GM12892 (cell line): ENCODE results near the gene LARGE2.
"Not testable (repeated sequence)": the region's sequence is repeated elsewhere in the genome, so short reads cannot be mapped to it uniquely, and the experiment has no call there.

Experiments used
- DNase-seq: peaks from one replicate; pipeline ENCODE4 v3.0.0; 2011; ENCODE audit not compliant: insufficient read length
- FAIRE-seq: peaks from 2 replicates; lab custom pipeline; 2011; peaks lifted over from hg19 to GRCh38; lab: Jason Lieb, UNC
- POLR2A ChIP-seq: IDR thresholded peaks from 2 replicates; pipeline ENCODE4 v1.6.1; 2011; ENCODE audit warnings: low read depth, low read length, control low read depth
- POLR2AphosphoS5 ChIP-seq: IDR thresholded peaks from 2 replicates; pipeline ENCODE4 v1.6.1; 2011; ENCODE audit warnings: low read depth, low read length, control low read depth
- TAF1 ChIP-seq: IDR thresholded peaks from 2 replicates; pipeline ENCODE4 v1.6.1; 2011; ENCODE audit warnings: low read depth, mild to moderate bottlenecking, control low read depth, low read length, borderline replicate concordance

Gene LARGE2

DNA sequence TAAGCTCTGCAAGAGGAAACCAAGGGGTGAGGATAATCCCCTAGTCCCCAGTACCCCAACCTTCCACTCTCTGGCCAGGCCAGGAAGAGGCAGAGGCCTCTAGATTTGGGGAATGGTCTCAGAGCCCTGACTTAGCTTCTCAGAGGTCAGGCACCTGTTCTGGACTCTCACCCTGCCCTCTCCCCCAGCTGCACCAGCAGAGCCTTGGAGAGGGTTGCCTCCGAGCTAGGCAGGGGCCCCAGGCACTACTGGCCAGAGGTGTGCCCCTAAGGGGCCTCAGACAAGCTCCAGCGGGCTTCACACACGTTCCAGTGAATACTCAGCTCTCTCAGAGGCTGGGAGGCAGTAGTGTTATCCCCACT lies 23.4 kb upstream of the LARGE2 start:
- DNase-seq (no peak), FAIRE-seq (no peak)
- TF ChIP-seq POLR2AphosphoS5 = no peak
- no peak for TF ChIP-seq TAF1
- TF ChIP-seq POLR2A = no peak

DNA sequence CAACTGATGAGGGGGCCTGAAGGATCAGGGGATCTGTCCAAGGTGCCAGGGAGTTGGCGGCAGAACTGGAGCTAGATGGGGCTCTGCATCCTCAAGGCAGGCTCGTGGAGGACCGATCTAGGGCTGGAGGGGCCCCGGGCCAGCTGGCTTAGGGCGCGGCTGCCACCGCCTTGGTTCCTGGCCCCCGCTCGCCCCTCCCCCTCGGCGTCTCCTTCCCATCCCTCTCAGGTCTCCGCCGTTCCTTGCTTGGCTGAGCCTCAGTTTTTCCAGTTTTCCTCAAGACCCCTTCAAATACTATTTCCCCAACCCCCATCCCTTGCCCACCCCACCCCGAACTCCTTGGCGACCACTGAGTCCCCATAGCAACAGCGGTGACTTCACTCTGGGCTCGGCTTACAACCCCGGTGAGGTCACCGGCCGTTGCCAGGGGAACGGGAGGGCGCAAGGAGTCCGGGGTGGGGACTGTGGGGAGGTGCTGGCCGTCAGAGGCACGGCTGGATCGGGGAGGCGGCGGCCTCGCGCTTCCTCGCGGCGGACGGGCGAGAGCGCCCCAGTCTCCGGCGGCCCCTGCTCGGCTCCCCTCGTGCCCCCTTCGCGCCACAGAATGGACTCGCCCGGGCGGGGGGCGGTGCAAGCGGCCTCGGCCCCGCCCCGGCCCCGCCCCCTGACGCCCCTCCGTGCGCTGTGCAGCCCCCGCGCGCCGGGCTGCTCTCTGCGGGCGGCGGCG lies 22.8 kb upstream of the LARGE2 start:
- FAIRE-seq = peak; percentile 62
- no peak for TF ChIP-seq POLR2AphosphoS5
- TF ChIP-seq TAF1 = no peak
- no peak for TF ChIP-seq POLR2A
- DNase-seq = peak; percentile 74

DNA sequence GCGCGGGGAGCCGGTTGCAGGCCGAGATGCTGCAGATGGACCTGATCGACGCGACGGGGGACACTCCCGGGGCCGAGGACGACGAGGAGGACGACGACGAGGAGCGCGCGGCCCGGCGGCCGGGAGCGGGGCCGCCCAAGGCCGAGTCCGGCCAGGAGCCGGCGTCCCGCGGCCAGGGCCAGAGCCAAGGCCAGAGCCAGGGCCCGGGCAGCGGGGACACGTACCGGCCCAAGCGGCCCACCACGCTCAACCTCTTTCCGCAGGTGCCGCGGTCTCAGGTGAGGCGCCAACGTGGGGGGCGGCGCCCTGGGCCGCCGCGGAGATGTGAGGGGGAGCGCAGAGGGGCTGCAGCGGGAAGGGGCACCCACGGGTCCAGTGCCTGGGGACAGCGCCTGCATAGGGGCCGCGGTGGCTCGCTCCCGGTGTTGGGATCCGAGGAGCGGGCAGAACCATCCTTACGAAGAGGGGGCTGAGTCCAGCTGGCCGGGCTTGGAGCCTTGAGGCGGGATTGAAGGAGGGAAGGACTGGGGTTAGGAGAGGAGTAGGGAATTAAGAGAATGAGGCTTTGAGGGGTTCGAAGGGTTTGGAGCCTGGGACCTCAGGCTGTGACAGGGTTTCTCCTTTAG lies 22.2 kb upstream of the LARGE2 start:
- DNase-seq, FAIRE-seq: not testable (repeated sequence)

DNA sequence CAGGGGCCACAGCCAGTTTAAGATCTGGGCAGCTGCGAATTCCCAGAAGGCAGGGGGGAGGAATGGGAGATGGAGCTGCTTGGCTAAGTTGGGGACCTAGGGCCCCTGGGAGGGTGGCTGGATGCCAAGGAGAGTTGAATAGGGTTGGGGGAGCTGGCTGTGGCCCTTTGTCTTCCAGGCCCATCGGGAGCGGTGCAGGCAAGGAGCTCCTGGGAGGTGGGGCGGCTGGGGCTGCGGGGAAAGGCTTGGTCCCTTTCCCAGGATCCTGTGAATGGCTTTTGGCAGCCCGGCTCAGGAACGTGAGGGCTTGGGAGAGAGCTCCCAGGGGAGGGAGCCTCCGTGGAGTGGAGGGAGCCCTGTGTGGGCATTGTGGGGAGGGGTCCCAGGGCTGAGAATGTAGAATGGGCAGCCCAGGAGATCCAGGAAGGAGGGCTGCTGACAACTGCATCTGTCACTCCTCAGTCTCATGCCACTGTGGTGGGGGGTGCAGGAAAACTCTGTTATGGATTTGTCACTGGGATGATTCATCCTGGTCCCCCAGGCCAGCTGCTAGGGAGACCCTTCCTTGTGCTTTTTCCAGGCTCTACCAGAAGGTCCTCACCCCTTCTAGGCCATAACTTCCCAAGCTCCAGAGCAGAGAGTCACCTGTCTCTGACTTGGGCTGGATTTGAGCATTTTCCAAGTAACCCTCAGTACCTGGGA lies 21.4 kb upstream of the LARGE2 start:
- TF ChIP-seq POLR2A (no peak), POLR2AphosphoS5 (no peak), TAF1 (no peak)
- no peak for FAIRE-seq
- no peak for DNase-seq

DNA sequence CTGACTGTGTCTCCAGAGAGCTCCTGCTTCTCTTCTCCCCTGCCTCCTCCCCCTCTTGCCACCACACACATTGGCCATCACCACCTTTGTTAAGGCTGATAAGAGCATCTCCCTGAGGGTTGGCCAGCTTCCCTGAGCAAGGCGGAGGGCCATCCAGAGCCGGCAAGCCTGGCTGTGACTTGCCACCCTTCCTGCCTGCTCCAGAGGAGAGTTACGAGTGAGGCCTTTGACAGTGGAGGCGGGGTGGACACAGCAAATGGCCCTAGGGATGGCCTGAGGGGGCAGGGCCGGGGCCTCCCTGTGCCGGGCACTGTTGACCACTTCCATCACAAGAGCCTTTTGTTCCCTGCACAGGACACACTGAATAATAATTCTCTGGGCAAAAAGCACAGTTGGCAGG lies 20.8 kb upstream of the LARGE2 start:
- FAIRE-seq (no peak), DNase-seq (no peak)
- TF ChIP-seq POLR2AphosphoS5 (no peak), POLR2A (no peak), TAF1 (no peak)

DNA sequence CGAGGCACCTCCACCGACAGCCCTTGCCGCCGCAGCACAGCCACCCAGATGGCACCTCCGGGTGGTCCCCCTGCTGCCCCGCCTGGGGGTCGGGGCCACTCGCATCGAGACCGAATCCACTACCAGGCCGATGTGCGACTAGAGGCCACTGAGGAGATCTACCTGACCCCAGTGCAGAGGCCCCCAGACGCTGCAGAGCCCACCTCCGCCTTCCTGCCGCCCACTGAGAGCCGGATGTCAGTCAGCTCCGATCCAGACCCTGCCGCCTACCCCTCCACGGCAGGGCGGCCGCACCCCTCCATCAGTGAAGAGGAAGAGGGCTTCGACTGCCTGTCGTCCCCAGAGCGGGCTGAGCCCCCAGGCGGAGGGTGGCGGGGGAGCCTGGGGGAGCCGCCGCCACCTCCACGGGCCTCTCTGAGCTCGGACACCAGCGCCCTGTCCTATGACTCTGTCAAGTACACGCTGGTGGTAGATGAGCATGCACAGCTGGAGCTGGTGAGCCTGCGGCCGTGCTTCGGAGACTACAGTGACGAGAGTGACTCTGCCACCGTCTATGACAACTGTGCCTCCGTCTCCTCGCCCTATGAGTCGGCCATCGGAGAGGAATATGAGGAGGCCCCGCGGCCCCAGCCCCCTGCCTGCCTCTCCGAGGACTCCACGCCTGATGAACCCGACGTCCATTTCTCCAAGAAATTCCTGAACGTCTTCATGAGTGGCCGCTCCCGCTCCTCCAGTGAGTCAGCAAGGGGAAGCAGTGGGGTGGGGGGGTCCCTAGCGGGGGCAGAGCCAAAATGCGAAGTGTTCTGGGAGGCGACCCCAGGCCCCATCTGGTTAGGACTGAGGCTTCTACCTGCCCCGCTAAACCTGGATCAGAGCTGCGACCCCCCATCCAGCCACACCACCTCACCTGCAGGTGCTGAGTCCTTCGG lies 19.7 kb upstream of the LARGE2 start:
- no peak for TF ChIP-seq TAF1
- FAIRE-seq = no peak
- no peak for DNase-seq

DNA sequence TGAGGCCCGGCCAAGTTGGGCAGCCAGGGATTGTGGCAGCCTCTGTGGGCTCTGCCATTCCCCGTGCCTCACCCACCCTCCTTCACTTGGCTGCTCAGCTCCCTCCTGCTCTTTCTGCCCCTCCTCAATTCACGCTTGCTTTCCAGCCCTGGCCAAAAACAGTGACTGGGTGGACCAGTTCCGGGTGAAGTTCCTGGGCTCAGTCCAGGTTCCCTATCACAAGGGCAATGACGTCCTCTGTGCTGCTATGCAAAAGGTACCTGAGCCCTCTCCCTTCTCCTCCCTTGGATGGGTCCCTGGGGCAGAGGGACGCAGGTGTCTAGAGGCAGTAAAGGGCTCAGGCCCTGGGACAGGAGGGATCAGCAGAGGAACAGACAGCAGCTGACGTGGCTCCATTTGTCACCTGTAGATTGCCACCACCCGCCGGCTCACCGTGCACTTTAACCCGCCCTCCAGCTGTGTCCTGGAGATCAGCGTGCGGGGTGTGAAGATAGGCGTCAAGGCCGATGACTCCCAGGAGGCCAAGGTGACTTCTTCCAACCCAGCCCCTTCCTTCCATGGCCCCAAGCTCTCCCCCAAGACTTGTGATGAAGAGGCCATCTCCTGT lies 18.0 kb upstream of the LARGE2 start:
- FAIRE-seq (no peak), DNase-seq (no peak)
- TF ChIP-seq TAF1 (no peak), POLR2AphosphoS5 (no peak), POLR2A (no peak)

DNA sequence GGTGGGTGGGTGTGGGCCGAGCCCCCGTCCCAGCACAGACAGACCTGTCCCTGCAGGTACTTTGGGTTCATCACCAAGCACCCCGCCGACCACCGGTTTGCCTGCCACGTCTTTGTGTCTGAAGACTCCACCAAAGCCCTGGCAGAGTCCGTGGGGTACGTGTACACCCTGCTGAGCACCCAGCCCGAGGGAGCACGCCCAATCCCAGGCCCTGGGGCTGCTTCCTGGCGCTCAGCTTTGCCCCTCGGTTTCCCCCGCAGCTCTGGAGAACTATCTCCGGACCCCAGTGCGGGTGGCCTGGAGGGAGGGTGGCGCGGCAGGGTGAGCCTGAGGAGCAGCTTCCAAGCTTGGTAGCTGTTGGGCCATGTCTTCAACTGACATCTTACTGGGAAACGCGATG lies 17.4 kb upstream of the LARGE2 start:
- TF ChIP-seq TAF1 (no peak), POLR2A (no peak), POLR2AphosphoS5 (no peak)

DNA sequence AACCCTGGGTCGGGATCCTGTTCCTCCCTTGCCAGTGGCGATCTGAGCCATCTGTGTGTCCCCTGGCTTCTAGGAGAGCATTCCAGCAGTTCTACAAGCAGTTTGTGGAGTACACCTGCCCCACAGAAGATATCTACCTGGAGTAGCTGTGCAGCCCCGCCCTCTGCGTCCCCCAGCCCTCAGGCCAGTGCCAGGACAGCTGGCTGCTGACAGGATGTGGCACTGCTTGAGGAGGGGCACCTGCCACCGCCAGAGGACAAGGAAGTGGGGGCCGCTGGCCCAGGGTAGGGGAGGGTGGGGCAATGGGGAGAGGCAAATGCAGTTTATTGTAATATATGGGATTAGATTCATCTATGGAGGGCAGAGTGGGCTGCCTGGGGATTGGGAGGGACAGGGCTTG lies 16.9 kb upstream of the LARGE2 start:
- FAIRE-seq, DNase-seq: not testable (repeated sequence)

More for the DNA sequence above, 17.4 kb upstream of the LARGE2 start:
- DNase-seq = no peak
- no peak for FAIRE-seq

DNA sequence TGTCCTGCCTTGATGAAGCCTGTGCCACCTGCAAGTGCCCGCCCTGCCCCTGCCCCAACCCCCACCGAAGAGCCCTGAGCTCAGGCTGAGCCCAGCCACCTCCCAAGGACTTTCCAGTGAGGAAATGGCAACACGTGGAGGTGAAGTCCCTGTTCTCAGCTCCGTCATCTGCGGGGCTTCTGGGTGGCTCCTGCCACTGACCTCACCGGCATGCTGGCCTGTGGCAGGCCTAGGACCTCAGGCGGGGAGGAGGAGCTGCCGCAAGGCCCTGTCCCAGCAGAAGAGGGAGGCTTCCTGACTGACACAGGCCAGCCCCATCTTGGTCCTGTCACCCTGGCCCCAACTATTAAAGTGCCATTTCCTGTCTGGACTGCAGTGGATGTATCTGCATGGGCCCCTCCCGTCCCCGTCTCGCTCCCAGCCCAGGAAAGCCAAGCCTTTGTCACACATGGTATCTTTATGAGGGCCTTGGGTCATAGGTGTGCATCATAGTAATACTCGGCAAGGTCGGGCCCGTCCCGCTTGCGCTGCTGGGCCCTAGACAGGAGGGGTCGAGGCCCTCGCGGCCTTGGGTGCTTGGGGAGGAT lies 16.3 kb upstream of the LARGE2 start:
- TF ChIP-seq TAF1 = no peak
- no peak for TF ChIP-seq POLR2A
- TF ChIP-seq POLR2AphosphoS5 = no peak
- FAIRE-seq (peak; percentile 64), DNase-seq (no peak)

DNA sequence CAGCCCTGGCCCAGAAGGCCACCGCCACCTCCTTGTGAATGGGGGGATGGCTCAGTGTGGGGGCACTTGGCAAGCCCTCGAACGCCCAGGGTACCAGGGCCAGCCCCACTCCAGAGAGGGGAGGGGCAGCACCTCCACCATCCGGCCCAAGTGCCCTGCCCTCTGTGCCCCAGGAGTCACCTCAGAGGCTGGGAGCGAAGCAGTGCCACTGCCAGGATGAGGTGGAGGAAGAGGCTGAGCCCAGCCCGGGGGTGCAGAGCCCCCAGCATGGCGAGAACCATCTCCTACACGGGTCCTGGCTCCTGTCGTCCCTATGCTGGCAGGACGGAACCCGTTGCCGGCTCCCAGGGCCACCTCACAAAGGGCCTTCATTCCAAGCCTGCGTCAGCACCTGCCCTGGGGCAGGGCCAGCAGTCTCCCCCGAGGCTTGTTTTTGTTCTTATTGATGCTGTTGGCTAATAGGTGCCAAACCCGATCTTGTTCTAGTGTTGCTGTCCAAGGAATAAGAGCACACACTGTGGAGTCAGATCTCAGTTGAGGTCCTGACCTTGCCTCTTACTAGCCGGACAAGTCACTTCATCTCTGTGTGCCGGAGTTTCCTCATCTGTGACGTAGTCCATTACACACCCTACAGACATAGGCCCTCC lies 15.4 kb upstream of the LARGE2 start, which contains the start of gene FREY1:
FREY1 (minus strand) TSS at position 307 of the 647 bp plus-strand sequence; CDS start at position 281, 26 bp downstream.
- FAIRE-seq = no peak
- DNase-seq = no peak
- TF ChIP-seq TAF1 = no peak
- TF ChIP-seq POLR2AphosphoS5 = no peak
- TF ChIP-seq POLR2A = peak; percentile 10; the same call in 1 of the 2 replicates
